ENCODE data around the gene DNASE2.
A peak's percentile ranks its signal among the peaks of the same experiment; 100 is the strongest.
"Not testable (repeated sequence)": the region's sequence is repeated elsewhere in the genome, so short reads cannot be mapped to it uniquely, and the experiment has no call there.

Gene DNASE2, protein sequence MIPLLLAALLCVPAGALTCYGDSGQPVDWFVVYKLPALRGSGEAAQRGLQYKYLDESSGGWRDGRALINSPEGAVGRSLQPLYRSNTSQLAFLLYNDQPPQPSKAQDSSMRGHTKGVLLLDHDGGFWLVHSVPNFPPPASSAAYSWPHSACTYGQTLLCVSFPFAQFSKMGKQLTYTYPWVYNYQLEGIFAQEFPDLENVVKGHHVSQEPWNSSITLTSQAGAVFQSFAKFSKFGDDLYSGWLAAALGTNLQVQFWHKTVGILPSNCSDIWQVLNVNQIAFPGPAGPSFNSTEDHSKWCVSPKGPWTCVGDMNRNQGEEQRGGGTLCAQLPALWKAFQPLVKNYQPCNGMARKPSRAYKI

DNA sequence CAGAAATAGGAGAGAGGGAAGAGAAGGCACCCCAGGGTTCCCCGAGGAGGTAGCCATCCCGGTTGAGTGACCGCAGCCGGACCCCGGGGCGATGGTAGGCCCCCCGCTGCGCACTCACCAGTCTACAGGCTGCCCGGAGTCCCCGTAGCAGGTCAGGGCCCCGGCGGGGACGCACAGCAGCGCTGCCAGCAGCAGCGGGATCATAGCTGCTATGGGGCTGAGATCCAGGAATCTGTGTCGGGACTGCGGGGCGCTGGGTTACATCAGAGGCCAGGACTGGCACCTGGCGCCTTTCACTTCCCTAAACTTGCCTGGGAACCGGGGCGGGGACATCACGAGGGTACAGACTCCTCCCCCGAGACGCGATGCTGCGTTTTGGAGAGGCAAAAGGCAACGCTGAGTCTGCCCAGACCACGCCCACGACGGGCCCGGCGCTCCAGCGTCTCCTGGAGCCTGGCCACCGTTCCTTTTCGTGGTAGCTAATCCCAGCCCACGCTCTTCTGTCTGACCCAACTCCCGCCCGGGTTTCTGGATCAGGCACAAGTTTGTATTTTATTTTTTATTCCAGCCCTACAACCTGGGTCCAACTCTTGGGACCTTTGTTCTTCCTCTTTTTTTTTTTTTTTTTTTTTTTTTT is at the start of gene DNASE2:
Gene DNASE2, minus strand, starts transcription at position 278 of the 637 bp plus-strand sequence. Its CDS starts 74 bp downstream, at position 204.
- DNase-seq (ENCODE audit: low read depth in 2 of 2, low spot score in 1 of 2): peak; percentile 65 to 75

GRCh38 chr19:12930002-12930645 is 48.9 kb upstream of the DNASE2 start:
- DNase-seq (ENCODE audit: low read depth in 2 of 2, low spot score in 1 of 2): no peak

- no peak for DNase-seq (ENCODE audit: low read depth in 2 of 2, low spot score in 1 of 2)
These were observed 43.5 kb upstream of the DNASE2 start for GRCh38 chr19:12924621-12925310.

DNA sequence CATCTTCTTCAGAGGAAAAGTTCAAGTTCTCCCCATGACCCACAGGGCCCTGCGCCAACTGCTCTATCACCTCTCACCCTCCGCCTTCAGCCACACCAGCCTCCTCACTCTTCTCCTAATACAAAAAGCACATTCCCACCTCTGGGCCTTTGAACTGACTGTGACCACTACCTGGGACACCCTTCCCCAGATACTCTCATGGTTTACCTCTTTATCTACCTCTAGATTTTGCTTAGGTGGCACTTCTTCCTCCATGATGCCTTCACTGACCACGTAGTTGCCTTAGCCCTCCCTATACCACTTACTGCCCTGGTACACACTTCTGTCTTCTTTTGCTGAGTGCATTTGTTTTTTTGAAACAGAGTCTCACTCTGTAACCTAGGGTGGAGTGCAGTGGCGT is 41.7 kb upstream of the DNASE2 start:
- DNase-seq (ENCODE audit: low read depth in 2 of 2, low spot score in 1 of 2): no peak

DNA sequence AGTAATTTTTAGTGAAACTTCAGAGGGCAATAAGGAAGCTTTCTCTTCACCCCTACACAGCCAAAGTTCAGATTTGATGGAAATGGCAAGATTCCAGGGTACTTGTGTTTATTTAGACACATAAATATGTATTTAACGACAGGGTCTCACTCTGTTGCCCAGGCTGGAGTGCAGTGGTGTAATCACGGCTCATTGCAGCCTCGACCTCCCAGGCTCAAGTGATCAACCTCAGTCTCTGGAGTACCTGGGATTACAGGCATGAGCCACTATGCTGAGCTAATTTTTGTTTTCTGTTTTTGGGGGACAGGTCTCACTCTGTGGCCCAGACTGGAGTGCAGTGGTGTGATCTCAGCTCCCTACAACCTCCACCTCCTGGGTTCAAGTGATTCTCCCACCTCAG is 39.8 kb upstream of the DNASE2 start:
- DNase-seq (ENCODE audit: low read depth in 2 of 2, low spot score in 1 of 2): no peak

- no peak for DNase-seq (ENCODE audit: low read depth in 2 of 2, low spot score in 1 of 2)
These were observed 37.0 kb upstream of the DNASE2 start for GRCh38 chr19:12918253-12918652.

DNA sequence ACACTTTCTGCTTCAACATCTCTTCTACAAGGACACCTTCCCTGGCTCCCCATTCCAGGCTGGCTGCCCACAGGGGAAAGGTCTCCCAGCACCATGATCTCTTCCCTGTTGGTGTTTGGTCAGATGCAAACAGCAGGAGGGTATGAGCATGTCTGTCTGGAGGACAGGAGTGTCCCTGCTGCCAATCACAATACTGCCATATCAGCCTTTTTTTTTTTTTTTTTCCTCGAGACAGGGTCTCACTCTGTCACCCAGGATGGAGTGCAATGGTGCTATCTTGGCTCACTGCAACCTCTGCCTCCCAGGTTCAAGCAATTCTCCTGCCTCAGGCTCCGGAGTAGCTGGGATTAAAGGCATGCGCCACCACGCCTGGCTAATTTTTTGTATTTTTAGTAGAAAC is 34.6 kb upstream of the DNASE2 start:
- DNase-seq (ENCODE audit: low read depth in 2 of 2, low spot score in 1 of 2): not testable (repeated sequence)

- peak in 1 of 2 donors; percentile 20 for DNase-seq (ENCODE audit: low read depth in 2 of 2, low spot score in 1 of 2)
These were observed 32.8 kb upstream of the DNASE2 start for GRCh38 chr19:12913851-12914690.

GRCh38 chr19:12913011-12913561 is 31.8 kb upstream of the DNASE2 start:
- DNase-seq (ENCODE audit: low read depth in 2 of 2, low spot score in 1 of 2): no peak

DNA sequence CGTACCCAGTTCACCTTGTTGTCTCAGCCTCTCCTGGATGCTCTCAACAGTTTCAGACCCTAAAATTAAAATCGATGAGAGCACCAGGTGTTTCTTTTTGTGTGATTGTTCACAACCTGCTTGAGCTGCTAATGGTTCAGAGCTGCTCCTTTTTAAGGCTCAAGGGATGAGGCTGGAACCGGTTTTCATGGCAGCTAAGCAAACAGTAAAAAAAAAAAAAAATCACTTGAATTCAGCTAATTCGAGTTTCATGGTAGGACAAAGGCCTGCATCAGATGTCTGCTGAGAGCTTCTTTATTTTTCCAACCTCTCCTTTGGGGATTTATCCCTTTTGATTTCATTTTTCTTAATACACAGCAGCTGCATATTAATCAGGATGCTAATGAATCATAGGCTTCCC is 31.3 kb upstream of the DNASE2 start:
- no peak for DNase-seq (ENCODE audit: low read depth in 2 of 2, low spot score in 1 of 2)

DNA sequence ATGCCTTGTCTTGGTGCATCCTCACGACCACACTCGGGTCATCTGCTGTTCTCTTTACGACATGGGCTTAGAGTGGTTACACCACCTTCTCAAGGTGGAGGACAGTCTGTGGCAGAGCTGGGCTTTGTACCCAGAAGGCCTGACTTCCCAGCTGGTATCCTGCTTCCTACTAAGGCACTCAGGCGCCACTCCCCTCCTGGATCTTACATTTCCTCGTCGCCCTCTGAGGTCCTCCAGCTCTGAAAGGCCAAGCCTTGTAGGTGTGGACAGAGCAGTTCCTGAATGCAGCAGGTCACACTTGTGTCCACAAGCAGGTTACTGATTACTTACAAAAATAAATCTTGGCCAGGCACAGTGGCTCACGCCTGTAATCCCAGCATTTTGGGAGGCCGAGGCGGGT is 25.9 kb upstream of the DNASE2 start:
- no peak for DNase-seq (ENCODE audit: low read depth in 2 of 2, low spot score in 1 of 2)

DNA sequence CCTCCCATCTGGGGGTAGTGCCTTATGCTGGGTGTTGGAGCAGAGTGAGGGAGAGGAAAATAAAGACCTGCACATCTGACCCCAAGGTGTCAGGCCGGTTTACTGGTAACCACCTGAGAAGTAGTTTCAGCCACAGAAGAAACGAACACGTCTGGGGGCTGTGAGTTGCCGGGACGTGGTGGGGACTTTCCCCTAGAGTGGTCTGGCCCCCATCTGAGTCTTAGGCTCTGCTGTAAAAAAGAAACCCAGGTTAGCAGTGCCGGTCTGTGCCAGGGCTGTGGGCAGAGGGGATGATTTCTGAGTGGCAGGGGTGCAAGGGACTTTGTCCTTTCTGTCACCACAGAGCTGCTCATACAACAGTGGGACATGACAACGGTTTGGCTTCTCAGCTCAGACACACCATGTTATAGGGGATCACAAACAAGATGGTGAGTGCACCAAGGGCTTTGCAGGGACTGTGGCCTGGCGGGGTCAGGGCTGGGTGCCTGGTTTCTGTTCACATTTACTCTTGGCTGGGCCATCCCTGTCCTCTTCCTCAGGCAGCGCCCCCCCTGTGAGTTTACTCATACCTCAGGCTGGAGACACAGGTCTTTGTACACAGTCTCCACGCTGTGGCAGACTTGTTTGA is 18.8 kb upstream of the DNASE2 start:
- DNase-seq (ENCODE audit: low read depth in 2 of 2, low spot score in 1 of 2): no peak

GRCh38 chr19:12896460-12896859 is 15.2 kb upstream of the DNASE2 start:
- DNase-seq (ENCODE audit: low read depth in 2 of 2, low spot score in 1 of 2): no peak

DNA sequence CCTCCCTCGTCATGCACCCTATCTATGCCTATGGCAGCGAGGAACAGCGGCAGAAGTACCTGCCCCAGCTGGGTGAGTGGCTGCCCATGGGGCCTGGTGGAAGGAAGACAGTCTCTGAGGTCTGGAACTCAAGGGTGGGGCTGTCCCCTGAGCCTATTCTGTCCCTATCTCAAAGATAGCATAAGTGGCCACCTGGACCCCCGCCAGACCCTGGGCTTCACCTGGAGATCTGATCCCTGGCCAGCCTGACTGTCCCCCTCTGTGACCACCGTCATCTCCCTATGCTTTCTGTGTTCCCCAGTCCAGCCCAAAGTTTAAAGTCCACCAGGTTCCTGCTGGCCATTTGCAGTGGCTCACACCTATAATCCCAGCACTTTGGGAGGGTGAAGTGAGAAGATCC is 12.3 kb upstream of the DNASE2 start:
- DNase-seq (ENCODE audit: low read depth in 2 of 2, low spot score in 1 of 2): no peak

DNA sequence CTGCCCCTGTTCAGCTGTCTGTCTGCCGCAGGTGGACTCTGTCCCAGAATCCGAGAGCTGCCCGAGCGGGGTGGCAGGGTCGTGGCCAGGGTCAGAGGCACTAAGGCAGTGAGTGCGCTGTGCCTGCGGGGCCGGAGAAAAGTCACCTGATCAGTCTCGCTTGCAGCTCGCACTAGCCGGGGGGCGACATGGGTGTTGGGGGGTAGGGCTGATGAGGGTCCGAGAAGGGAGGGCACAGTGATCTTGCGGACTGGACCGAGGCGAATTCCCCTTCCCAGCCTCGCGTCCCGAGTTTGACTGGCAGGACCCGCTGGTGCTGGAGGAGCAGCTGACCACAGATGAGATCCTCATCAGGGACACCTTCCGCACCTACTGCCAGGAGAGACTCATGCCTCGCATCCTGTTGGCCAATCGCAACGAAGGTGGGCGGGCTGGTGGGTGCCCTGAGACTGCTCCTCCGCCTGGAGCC is 10.3 kb upstream of the DNASE2 start:
- DNase-seq (ENCODE audit: low read depth in 2 of 2, low spot score in 1 of 2): no peak

GRCh38 chr19:12890787-12891552 is 9.7 kb upstream of the DNASE2 start, which contains the start of gene GCDH:
TSS of gene GCDH (plus strand) at chr19:12891160. CDS start at chr19:12891305, 145 bp downstream.
- peak; percentile 87 to 93 for DNase-seq (ENCODE audit: low read depth in 2 of 2, low spot score in 1 of 2)

DNA sequence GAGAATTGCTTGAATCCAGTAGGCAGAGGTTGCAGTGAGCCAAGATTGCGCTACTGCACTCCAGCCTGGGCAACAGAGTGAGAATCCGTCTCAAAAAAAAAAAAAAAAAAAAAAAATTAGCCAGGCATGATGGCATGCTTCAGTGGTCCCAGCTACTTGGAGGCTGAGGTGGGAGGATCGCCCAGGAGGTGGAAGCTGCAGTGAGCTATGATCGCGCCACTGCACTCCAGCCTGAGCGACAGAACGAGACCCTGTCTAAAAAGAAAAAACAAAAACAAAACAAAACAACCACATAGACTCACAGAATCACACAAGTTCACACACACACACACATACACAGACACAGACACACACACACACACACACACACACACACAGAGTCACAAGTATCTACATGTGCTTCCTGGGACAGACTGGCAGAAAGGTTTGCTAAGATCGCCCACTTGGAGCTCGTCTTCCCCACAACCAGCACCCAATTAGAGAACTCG is 9.1 kb upstream of the DNASE2 start:
- not testable (repeated sequence) for DNase-seq (ENCODE audit: low read depth in 2 of 2, low spot score in 1 of 2)

- DNase-seq (ENCODE audit: low read depth in 2 of 2, low spot score in 1 of 2): no peak
These were observed 6.9 kb upstream of the DNASE2 start for GRCh38 chr19:12888006-12888603.
